Measurements from ENCODE around the gene MAD1L1.

DNA sequence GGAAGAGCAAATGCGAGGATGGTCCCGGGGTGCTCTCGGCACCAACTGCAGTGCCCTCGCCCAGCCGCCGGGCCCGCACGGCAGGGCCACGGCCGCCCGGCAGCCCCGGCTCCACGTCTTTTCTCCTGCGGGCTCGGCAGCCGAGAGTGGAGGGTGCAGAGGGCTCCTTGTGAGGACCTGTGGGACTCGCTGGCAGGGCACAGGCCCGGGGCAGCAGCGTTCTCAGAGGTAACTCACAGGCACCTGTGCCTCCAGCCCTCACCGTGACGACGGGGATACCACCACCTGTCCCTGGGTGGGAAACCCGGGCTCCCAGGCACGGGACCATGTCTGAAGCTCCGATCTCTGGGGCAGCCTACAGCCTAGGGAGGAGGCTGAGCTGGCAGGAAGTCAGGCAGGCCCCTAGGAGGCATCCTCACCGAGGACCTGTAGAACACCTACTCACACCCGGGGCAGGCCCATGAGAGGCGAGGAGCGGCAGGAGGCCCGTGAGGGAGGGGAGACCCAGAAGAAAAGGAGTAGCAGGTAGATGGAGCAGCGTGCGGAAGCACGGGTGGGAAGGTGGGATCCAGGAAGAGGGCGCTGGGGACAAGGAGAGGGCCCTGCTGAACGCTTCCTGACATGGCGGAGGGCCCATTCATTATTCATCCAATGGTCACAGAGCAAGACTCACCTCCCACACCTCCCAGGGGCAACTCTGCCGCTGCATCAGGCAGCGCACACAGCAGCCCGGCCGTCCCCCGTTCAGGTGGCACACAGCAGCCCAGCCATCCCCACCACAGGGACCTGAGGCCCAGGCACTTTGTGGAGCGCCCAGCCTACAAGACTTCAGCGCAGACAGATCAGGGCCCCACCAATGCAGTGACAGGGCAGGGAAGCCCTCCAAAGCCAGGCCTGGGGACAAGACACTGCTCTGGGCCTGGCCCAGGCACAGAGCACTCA lies 244.9 kb downstream of the MAD1L1 start:
- TF ChIP-seq, protein P1, sequence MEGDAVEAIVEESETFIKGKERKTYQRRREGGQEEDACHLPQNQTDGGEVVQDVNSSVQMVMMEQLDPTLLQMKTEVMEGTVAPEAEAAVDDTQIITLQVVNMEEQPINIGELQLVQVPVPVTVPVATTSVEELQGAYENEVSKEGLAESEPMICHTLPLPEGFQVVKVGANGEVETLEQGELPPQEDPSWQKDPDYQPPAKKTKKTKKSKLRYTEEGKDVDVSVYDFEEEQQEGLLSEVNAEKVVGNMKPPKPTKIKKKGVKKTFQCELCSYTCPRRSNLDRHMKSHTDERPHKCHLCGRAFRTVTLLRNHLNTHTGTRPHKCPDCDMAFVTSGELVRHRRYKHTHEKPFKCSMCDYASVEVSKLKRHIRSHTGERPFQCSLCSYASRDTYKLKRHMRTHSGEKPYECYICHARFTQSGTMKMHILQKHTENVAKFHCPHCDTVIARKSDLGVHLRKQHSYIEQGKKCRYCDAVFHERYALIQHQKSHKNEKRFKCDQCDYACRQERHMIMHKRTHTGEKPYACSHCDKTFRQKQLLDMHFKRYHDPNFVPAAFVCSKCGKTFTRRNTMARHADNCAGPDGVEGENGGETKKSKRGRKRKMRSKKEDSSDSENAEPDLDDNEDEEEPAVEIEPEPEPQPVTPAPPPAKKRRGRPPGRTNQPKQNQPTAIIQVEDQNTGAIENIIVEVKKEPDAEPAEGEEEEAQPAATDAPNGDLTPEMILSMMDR (IDR thresholded peaks at IDR 0.05), result no peak
- no peak for TF ChIP-seq POLR2A (IDR thresholded peaks at IDR 0.05)
